PC-3 (cell line): ENCODE data around the gene BATF. TPM values are rescaled to one million over a fixed set of nuclear protein-coding genes. Genes with fewer than 3 reads are reported as not detected.
A peak's percentile ranks its signal among the peaks of the same experiment; 100 is the strongest.

Experiments used
- ATAC-seq: fragments of 200-7000 bp; cut with Tn5 transposase; 2 replicates; pipeline ENCODE4 v1.9.1; 2020; ENCODE audit warnings: mild to moderate bottlenecking, moderate library complexity
- BruUV-seq: library from RNA; stranded (reverse); fragments of 400-500 nt; replicated peaks from 2 replicates; lab custom pipeline; 2021; lab: Mats Ljungman, UMichigan
- CTCF ChIA-PET: fragments of 300-600 bp; sonication (Branson Sonifier 250); formaldehyde crosslinking; loops from one replicate; lab custom pipeline; 2022; ENCODE audit warnings: antibody characterized with exemption; lab: Charles Lee
- POLR2A ChIA-PET: fragments of 300-600 bp; sonication (Branson Sonifier 250); formaldehyde crosslinking; loops from one replicate; lab custom pipeline; 2022; ENCODE audit warnings: antibody characterized with exemption; ENCODE audit not compliant: unreplicated experiment; lab: Charles Lee
- DNase-seq: peaks from one replicate; pipeline ENCODE4 v3.0.0-alpha.2; 2015
- H2AFZ ChIP-seq: fragments of 300-600 bp; sonication (generic); 2 replicates; pipeline ENCODE4 v1.6.0; 2016; ENCODE audit warnings: antibody characterized with exemption, low read length
- H3F3A ChIP-seq: fragments of 300-600 bp; sonication (generic); one replicate; pipeline ENCODE4 v1.6.0; 2017; ENCODE audit warnings: antibody characterized with exemption, low read length, control low read depth, mild to moderate bottlenecking; ENCODE audit not compliant: unreplicated experiment
- H3K27ac ChIP-seq: fragments of 300-600 bp; sonication (generic); 2 replicates; pipeline ENCODE4 v1.5.1; 2016; ENCODE audit warnings: mild to moderate bottlenecking, low read length
- H3K27me3 ChIP-seq: fragments of 300-600 bp; sonication (generic); 2 replicates; pipeline ENCODE4 v1.6.1; 2016; ENCODE audit warnings: low read length, mixed read lengths
- H3K36me3 ChIP-seq: fragments of 300-600 bp; sonication (generic); 2 replicates; pipeline ENCODE4 v1.6.1; 2016; ENCODE audit warnings: low read depth, mixed run types, low read length, mixed read lengths
- H3K4me1 ChIP-seq: fragments of 300-600 bp; sonication (generic); 2 replicates; pipeline ENCODE4 v1.5.1; 2016; ENCODE audit warnings: low read length; ENCODE audit not compliant: insufficient read depth
- H3K4me2 ChIP-seq: fragments of 300-600 bp; sonication (generic); 2 replicates; pipeline ENCODE4 v1.6.0; 2016; ENCODE audit warnings: low read length
- H3K4me3 ChIP-seq: fragments of 300-600 bp; sonication (generic); 2 replicates; pipeline ENCODE4 v1.5.1; 2016; ENCODE audit warnings: mild to moderate bottlenecking, low read length, mixed read lengths
- H3K79me2 ChIP-seq: fragments of 300-600 bp; sonication (generic); 2 replicates; pipeline ENCODE4 v1.6.1; 2017; ENCODE audit warnings: low read length, mixed read lengths
- H3K9ac ChIP-seq: fragments of 300-600 bp; sonication (generic); 2 replicates; pipeline ENCODE4 v1.6.0; 2016; ENCODE audit warnings: mild to moderate bottlenecking, low read length
- H3K9me2 ChIP-seq: fragments of 300-600 bp; sonication (generic); replicated peaks from 2 replicates; pipeline ENCODE4 v1.6.1; 2016; ENCODE audit warnings: mixed run types, low read length, mixed read lengths
- H3K9me3 ChIP-seq: fragments of 300-600 bp; sonication (generic); 2 replicates; pipeline ENCODE4 v1.6.1; 2016; ENCODE audit warnings: low read length, mixed read lengths
- H4K20me1 ChIP-seq: fragments of 300-600 bp; sonication (generic); 2 replicates; pipeline ENCODE4 v1.6.1; 2016; ENCODE audit warnings: low read length, mixed read lengths
- CTCF ChIP-seq: fragments of 300-600 bp; sonication (generic); conservative IDR thresholded peaks from 2 replicates; pipeline ENCODE4 v1.5.1; 2017; ENCODE audit warnings: antibody characterized with exemption, low read depth, mild to moderate bottlenecking, low read length
- EZH2 ChIP-seq: fragments of 300-600 bp; sonication (generic); IDR thresholded peaks from one replicate; pipeline ENCODE4 v1.6.1; 2017; ENCODE audit warnings: antibody characterized with exemption, mild to moderate bottlenecking, low read length; ENCODE audit not compliant: unreplicated experiment
- EZH2phosphoT487 ChIP-seq: fragments of 300-600 bp; sonication (generic); IDR thresholded peaks from 2 replicates; pipeline ENCODE4 v1.6.1; 2018; ENCODE audit warnings: mild to moderate bottlenecking, antibody characterized with exemption, low read length, borderline replicate concordance
- intact Hi-C: fragments of 100-400 bp; cut with micrococcal nuclease; formaldehyde crosslinking; loops from 2 replicates; pipeline ENCODE4 v1.9.0; 2023
- total RNA-seq: library from RNA; depleted of rRNA; stranded (reverse); fragments of >200 nt; gene quantifications from 2 replicates; pipeline ENCODE4 v1.2.3, GENCODE V29; 2014

The BATF gene
- total RNA-seq, 1 experiment from 2014 or later: not detected

DNA sequence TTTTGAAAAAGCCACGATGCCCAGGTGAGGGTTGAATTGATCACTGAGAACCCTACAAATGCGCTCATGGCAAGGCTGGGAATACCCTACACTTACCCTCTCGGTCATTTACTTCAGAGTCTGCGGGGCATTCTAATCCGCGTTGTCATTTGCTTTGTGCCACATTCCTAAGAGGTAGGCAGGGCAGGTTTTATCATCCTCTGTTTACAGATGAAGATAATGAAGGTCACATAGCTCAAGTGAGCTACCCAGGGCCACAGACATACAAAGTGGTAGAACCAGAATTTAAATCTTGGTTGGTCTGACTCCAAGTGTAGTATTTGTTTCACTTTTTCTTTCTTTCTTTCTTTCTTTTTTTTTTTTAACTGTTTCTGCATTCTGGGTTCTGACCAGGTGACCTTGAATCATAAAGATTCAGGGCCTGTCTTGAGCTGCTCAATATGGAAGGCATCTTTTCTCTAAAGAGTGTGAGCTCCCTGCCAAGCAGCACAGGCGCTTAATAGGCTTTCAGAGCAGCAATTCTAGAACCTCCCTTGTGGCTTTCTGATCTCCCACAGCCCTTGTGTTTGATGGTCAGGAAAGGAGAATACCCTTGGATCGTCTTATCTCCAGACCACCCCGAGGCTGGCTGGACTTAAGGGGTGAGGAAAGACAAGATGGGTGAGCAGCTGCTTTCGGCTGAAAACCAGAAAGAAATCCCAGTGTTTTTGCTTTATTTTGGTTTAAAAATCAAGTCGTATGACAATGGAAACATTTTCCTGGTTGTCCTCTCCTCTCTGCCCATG is 662 bp upstream of the BATF start:
- Histone ChIP-seq H2AFZ (no peak overlapping the region), H3K4me2 (peak overlapping the region; percentile 33), H4K20me1 (no peaks in the 10 kb centered on the region), H3K4me1 (peaks cover 43% of the 10 kb centered on the region), H3K9me2 (no peaks in the 10 kb centered on the region), H3K9ac (no peak overlapping the region), H3K36me3 (no peaks in the 10 kb centered on the region), H3F3A (no peaks in the 10 kb centered on the region), H3K79me2 (no peaks in the 10 kb centered on the region), H3K27ac (no peak overlapping the region), H3K27me3 (no peaks in the 10 kb centered on the region), H3K4me3 (no peak overlapping the region), H3K9me3 (no peaks in the 10 kb centered on the region)
- ChIA-PET POLR2A (no interaction called here), CTCF (interaction anchor here (0.6 kb wide), 1 partner anchor 1428 kb away, joined by 7 read pairs; no protein-coding TSS in a partner anchor)
- ATAC-seq (peak; percentile 40; the same call in 1 of the 2 replicates), DNase-seq (peak; percentile 72)
- intact Hi-C loops: no loop called here
- TF ChIP-seq EZH2phosphoT487: no peak
- BruUV-seq: no TSS peak

DNA sequence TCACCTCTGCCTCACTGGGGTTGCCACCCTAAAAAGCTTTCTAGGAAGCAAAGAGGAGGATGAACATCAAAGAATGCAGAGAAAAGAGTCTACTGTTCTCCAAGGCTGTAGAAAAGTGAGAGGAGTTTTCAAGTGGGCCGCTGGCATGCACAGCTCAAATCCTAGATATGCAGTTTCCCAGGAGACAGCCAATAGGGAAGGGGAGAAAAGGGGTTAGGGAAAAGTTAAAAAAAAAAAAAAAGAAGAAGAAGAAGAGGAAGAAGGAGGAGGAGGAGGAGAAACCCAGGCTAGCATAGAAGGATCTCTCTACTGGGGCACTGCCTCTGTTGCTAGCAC is 682 bp downstream of the BATF start:
- TF ChIP-seq EZH2phosphoT487 (no peak), CTCF (no peak), EZH2 (no peak)

GRCh38 chr14:75523771-75524171 is 1.5 kb downstream of the BATF start:
- ATAC-seq (peak; percentile 53), DNase-seq (peak; percentile 53)
- H3K79me2 ChIP-seq: no peaks in the 10 kb centered on the region
- H4K20me1 ChIP-seq: no peaks in the 10 kb centered on the region
- no peak overlapping the region for H3K27ac ChIP-seq
- ChIA-PET CTCF (interaction anchor here (0.7 kb wide), 1 partner anchor 37 kb away, joined by 4 read pairs; no protein-coding TSS in a partner anchor), POLR2A (no interaction called here)
- H3K36me3 ChIP-seq: no peaks in the 10 kb centered on the region
- no peaks in the 10 kb centered on the region for H3K9me2 ChIP-seq
- peaks cover 43% of the 10 kb centered on the region for H3K4me1 ChIP-seq
- H3K9me3 ChIP-seq: no peaks in the 10 kb centered on the region
- no TSS peak for BruUV-seq
- no peak overlapping the region for H2AFZ ChIP-seq
- H3K4me3 ChIP-seq: no peak overlapping the region
- TF ChIP-seq EZH2 (no peak), CTCF (no peak), EZH2phosphoT487 (no peak)
- H3F3A ChIP-seq: no peaks in the 10 kb centered on the region
- intact Hi-C loops: no loop called here
- H3K9ac ChIP-seq: no peak overlapping the region
- no peaks in the 10 kb centered on the region for H3K27me3 ChIP-seq
- H3K4me2 ChIP-seq: no peak overlapping the region

More for the DNA sequence above, 682 bp downstream of the BATF start:
- POLR2A ChIA-PET: no interaction called here
- ATAC-seq (no peak), DNase-seq (no peak)
- H3K4me3 ChIP-seq: no peak overlapping the region
- H3K79me2 ChIP-seq: no peaks in the 10 kb centered on the region
- no peaks in the 10 kb centered on the region for H3K9me2 ChIP-seq
- H3F3A ChIP-seq: no peaks in the 10 kb centered on the region
- H3K9me3 ChIP-seq: no peaks in the 10 kb centered on the region
- no peak overlapping the region for H3K27ac ChIP-seq
- BruUV-seq: no TSS peak
- H3K36me3 ChIP-seq: no peaks in the 10 kb centered on the region
- CTCF ChIA-PET: interaction anchor here (0.7 kb wide), 1 partner anchor 34 kb away, joined by 3 read pairs; no protein-coding TSS in a partner anchor
- no peaks in the 10 kb centered on the region for H4K20me1 ChIP-seq
- no peaks in the 10 kb centered on the region for H3K27me3 ChIP-seq
- peaks cover 43% of the 10 kb centered on the region for H3K4me1 ChIP-seq
- no peak overlapping the region for H2AFZ ChIP-seq
- no peak overlapping the region for H3K4me2 ChIP-seq
- intact Hi-C loops: no loop called here
- H3K9ac ChIP-seq: no peak overlapping the region
